ENCODE results near the gene CCDC61.

GRCh38 chr19:45971260-45971902 lies 23.9 kb upstream of the CCDC61 start:
- TF ChIP-seq CTCF (IDR thresholded peaks at IDR 0.05) (no peak), POLR2A (IDR thresholded peaks at IDR 0.05) (no peak)
